ENCODE measurements around the gene SLC1A1. TPM values are rescaled to one million over a fixed set of nuclear protein-coding genes. Genes with fewer than 3 reads are reported as not detected.
"Not testable (repeated sequence)": the region's sequence is repeated elsewhere in the genome, so short reads cannot be mapped to it uniquely, and the experiment has no call there.

Gene SLC1A1
- total RNA-seq, 3 donors from 2014 or later (not counting 1 experiment from before 2014, with no cell fraction given) = not detected

- ATAC-seq = no peak
- Mint-ChIP-seq H3K27me3 (ENCODE audit: low read depth in 2 of 2) (peaks cover 10 to 19% of the 10 kb centered on the region in 2 donors), H3K4me3 (no peak overlapping the region), H3K9me3 (no peaks in the 10 kb centered on the region), H3K27ac (no peak overlapping the region), H3K36me3 (no peaks in the 10 kb centered on the region), H3K4me1 (no peaks in the 10 kb centered on the region)
- H3K27me3 ChIP-seq (ENCODE audit: control insufficient read depth, insufficient read depth, low read length) = peaks cover 2% of the 10 kb centered on the region
- H3K4me3 ChIP-seq (ENCODE audit: low read length) = no peak overlapping the region
- no peaks in the 10 kb centered on the region for H3K4me1 ChIP-seq (ENCODE audit: control insufficient read depth, insufficient read depth, low read length)
- peaks cover 3% of the 10 kb centered on the region for H3K9me3 ChIP-seq (ENCODE audit: control insufficient read depth, insufficient read depth, low read length)
- TF ChIP-seq CTCF (IDR thresholded peaks at IDR 0.05) = no peak
- H3K36me3 ChIP-seq (ENCODE audit: control insufficient read depth, insufficient read depth, low read length) = no peaks in the 10 kb centered on the region
- WGBS (ENCODE audit: insufficient coverage) = 80% methylated on average over 1 of the region's 3 CpGs
- DNase-seq = no peak
- intact Hi-C loops (cut with micrococcal nuclease) = no loop called here
- H3K27ac ChIP-seq (ENCODE audit: low read length) = no peak overlapping the region
These were observed 51.0 kb downstream of the SLC1A1 start for GRCh38 chr9:4541281-4541680.

- 72% methylated on average over 2 of the region's 2 CpGs for WGBS (ENCODE audit: insufficient coverage)
- no peaks in the 10 kb centered on the region for H3K36me3 Mint-ChIP-seq
- Histone ChIP-seq H3K4me1 (ENCODE audit: control insufficient read depth, insufficient read depth, low read length) (no peaks in the 10 kb centered on the region), H3K36me3 (ENCODE audit: control insufficient read depth, insufficient read depth, low read length) (no peaks in the 10 kb centered on the region), H3K9me3 (ENCODE audit: control insufficient read depth, insufficient read depth, low read length) (peaks cover 3% of the 10 kb centered on the region), H3K27ac (ENCODE audit: low read length) (no peak overlapping the region), H3K27me3 (ENCODE audit: control insufficient read depth, insufficient read depth, low read length) (peaks cover 2% of the 10 kb centered on the region), H3K4me3 (ENCODE audit: low read length) (no peak overlapping the region)
- DNase-seq (no peak), ATAC-seq (no peak)
- no peak overlapping the region for H3K4me3 Mint-ChIP-seq
- H3K9me3 Mint-ChIP-seq = no peaks in the 10 kb centered on the region
- no peaks in the 10 kb centered on the region for H3K4me1 Mint-ChIP-seq
- peaks cover 10 to 19% of the 10 kb centered on the region in 2 donors for H3K27me3 Mint-ChIP-seq (ENCODE audit: low read depth in 2 of 2)
- intact Hi-C loops (cut with micrococcal nuclease) = no loop called here
- TF ChIP-seq CTCF (IDR thresholded peaks at IDR 0.05) = no peak
- no peak overlapping the region for H3K27ac Mint-ChIP-seq
These were observed 51.6 kb downstream of the SLC1A1 start for GRCh38 chr9:4541856-4542255.

GRCh38 chr9:4544714-4545113, 54.4 kb downstream of the SLC1A1 start:
- H3K4me3 Mint-ChIP-seq, ATAC-seq, H3K9me3 Mint-ChIP-seq: not testable (repeated sequence)

GRCh38 chr9:4547016-4547415, 56.7 kb downstream of the SLC1A1 start:
- no peaks in the 10 kb centered on the region for H3K4me1 Mint-ChIP-seq
- Histone ChIP-seq H3K9me3 (ENCODE audit: control insufficient read depth, insufficient read depth, low read length) (no peaks in the 10 kb centered on the region), H3K27me3 (ENCODE audit: control insufficient read depth, insufficient read depth, low read length) (peaks cover 2% of the 10 kb centered on the region), H3K27ac (ENCODE audit: low read length) (no peak overlapping the region), H3K4me3 (ENCODE audit: low read length) (no peak overlapping the region), H3K36me3 (ENCODE audit: control insufficient read depth, insufficient read depth, low read length) (no peaks in the 10 kb centered on the region), H3K4me1 (ENCODE audit: control insufficient read depth, insufficient read depth, low read length) (no peaks in the 10 kb centered on the region)
- peaks cover 10 to 34% of the 10 kb centered on the region in 2 donors for H3K27me3 Mint-ChIP-seq (ENCODE audit: low read depth in 2 of 2)
- no peak for TF ChIP-seq CTCF (IDR thresholded peaks at IDR 0.05)
- no peak overlapping the region for H3K4me3 Mint-ChIP-seq
- no peak for DNase-seq
- intact Hi-C loops (cut with micrococcal nuclease) = no loop called here
- H3K27ac Mint-ChIP-seq = no peak overlapping the region
- WGBS (ENCODE audit: insufficient coverage) = no CpG with 5 or more reads among the region's 1 CpG
- no peak for ATAC-seq
- H3K36me3 Mint-ChIP-seq = no peaks in the 10 kb centered on the region
- H3K9me3 Mint-ChIP-seq = no peaks in the 10 kb centered on the region

More at GRCh38 chr9:4544714-4545113, 54.4 kb downstream of the SLC1A1 start:
- intact Hi-C loops (cut with micrococcal nuclease); DNase-seq; H3K27ac ChIP-seq (ENCODE audit: low read length); H3K27me3 ChIP-seq (ENCODE audit: control insufficient read depth, insufficient read depth, low read length); H3K9me3 ChIP-seq (ENCODE audit: control insufficient read depth, insufficient read depth, low read length); H3K4me3 ChIP-seq (ENCODE audit: low read length); H3K27ac Mint-ChIP-seq; H3K36me3 Mint-ChIP-seq; H3K4me1 Mint-ChIP-seq; H3K36me3 ChIP-seq (ENCODE audit: control insufficient read depth, insufficient read depth, low read length); H3K4me1 ChIP-seq (ENCODE audit: control insufficient read depth, insufficient read depth, low read length): not testable (repeated sequence)
- 39% methylated on average over 4 of the region's 5 CpGs for WGBS (ENCODE audit: insufficient coverage)
- H3K27me3 Mint-ChIP-seq (ENCODE audit: low read depth in 2 of 2) = peaks cover 6 to 19% of the 10 kb centered on the region in 2 donors
